Activated CD4-positive, alpha-beta T cell treated with anti-CD3 and anti-CD28 coated beads for 1 hour (primary cell): ENCODE data around the gene PCDHB9.
"Not testable (repeated sequence)": the region's sequence is repeated elsewhere in the genome, so short reads cannot be mapped to it uniquely, and the experiment has no call there.

Source experiments
- DNase-seq: peaks from one replicate; pipeline ENCODE4 v3.0.0-alpha.2; 2020

Gene PCDHB9

GRCh38 chr5:141186897-141187512 is at the start of gene PCDHB9:
PCDHB9 (plus strand) TSS chr5:141187161; CDS start chr5:141187319, 158 bp downstream.
- DNase-seq: no peak

- not testable (repeated sequence) for DNase-seq
Measured at GRCh38 chr5:141137346-141137745, 49.6 kb upstream of the PCDHB9 start.

GRCh38 chr5:141149812-141150211 is 37.1 kb upstream of the PCDHB9 start, which contains the start of gene PCDHB6:
PCDHB6 (plus strand) TSS chr5:141150057; CDS start chr5:141150258, 201 bp downstream.
- DNase-seq: no peak

- DNase-seq: no peak
Measured at GRCh38 chr5:141150224-141150992, 36.6 kb upstream of the PCDHB9 start.

GRCh38 chr5:141150993-141151325 is 36.0 kb upstream of the PCDHB9 start:
- no peak for DNase-seq

- not testable (repeated sequence) for DNase-seq
Measured at GRCh38 chr5:141151632-141152031, 35.3 kb upstream of the PCDHB9 start.

GRCh38 chr5:141152096-141152495 is 34.9 kb upstream of the PCDHB9 start:
- DNase-seq: not testable (repeated sequence)

- no peak for DNase-seq
Measured at GRCh38 chr5:141155540-141156374, 31.2 kb upstream of the PCDHB9 start.

GRCh38 chr5:141157356-141157755 is 29.6 kb upstream of the PCDHB9 start:
- DNase-seq: not testable (repeated sequence)

- DNase-seq: not testable (repeated sequence)
Measured at GRCh38 chr5:141157901-141158300, 29.1 kb upstream of the PCDHB9 start.

- no peak for DNase-seq
Measured at GRCh38 chr5:141172381-141173204, 14.4 kb upstream of the PCDHB9 start, which contains the start of gene PCDHB7. PCDHB7 (plus strand) TSS chr5:141172644; CDS start chr5:141172836, 192 bp downstream.

GRCh38 chr5:141174291-141175104 is 12.5 kb upstream of the PCDHB9 start:
- DNase-seq: not testable (repeated sequence)

- no peak for DNase-seq
Measured at GRCh38 chr5:141175933-141176332, 11.0 kb upstream of the PCDHB9 start.

GRCh38 chr5:141177577-141178191 is 9.3 kb upstream of the PCDHB9 start, which contains the start of gene PCDHB8:
PCDHB8 (plus strand) TSS chr5:141177790; CDS start chr5:141178035, 245 bp downstream.
- DNase-seq: not testable (repeated sequence)

- not testable (repeated sequence) for DNase-seq
Measured at GRCh38 chr5:141179371-141179770, 7.6 kb upstream of the PCDHB9 start.

- DNase-seq: not testable (repeated sequence)
Measured at GRCh38 chr5:141179876-141180275, 7.1 kb upstream of the PCDHB9 start.

GRCh38 chr5:141180313-141180712 is 6.6 kb upstream of the PCDHB9 start:
- no peak for DNase-seq

GRCh38 chr5:141182248-141182647 is 4.7 kb upstream of the PCDHB9 start, which contains the start of gene PCDHB16:
PCDHB16 (plus strand) TSS chr5:141182387; CDS start chr5:141182560, 173 bp downstream.
- no peak for DNase-seq

- DNase-seq: not testable (repeated sequence)
Measured at GRCh38 chr5:141184117-141184855, 2.7 kb upstream of the PCDHB9 start.

- DNase-seq: not testable (repeated sequence)
Measured at GRCh38 chr5:141188682-141189081, 1.7 kb downstream of the PCDHB9 start.
